ENCODE results near the gene EPB41L4A.
A peak's percentile ranks its signal among the peaks of the same experiment; 100 is the strongest.
"Not testable (repeated sequence)": the region's sequence is repeated elsewhere in the genome, so short reads cannot be mapped to it uniquely, and the experiment has no call there.

EPB41L4A gene

GRCh38 chr5:112367400-112367799 lies 51.7 kb downstream of the EPB41L4A start:
- no peak overlapping the region for H3K4me3 ChIP-seq (ENCODE audit: low read depth, low read length)
- in situ Hi-C loops (cut with HindIII; ENCODE audit: low sequenced_read_pairs) = no loop called here
- TF ChIP-seq CTCF (IDR thresholded peaks at IDR 0.05; ENCODE audit: low read depth, low read length, missing control alignments) = no peak
- no peak for DNase-seq (ENCODE audit: low read depth)

GRCh38 chr5:112366987-112367386 lies 52.1 kb downstream of the EPB41L4A start:
- H3K4me3 ChIP-seq (ENCODE audit: low read depth, low read length) = no peak overlapping the region
- DNase-seq (ENCODE audit: low read depth) = no peak
- peak; percentile 49 for TF ChIP-seq CTCF (IDR thresholded peaks at IDR 0.05; ENCODE audit: low read depth, low read length, missing control alignments)
- in situ Hi-C loops (cut with HindIII; ENCODE audit: low sequenced_read_pairs) = no loop called here

DNA sequence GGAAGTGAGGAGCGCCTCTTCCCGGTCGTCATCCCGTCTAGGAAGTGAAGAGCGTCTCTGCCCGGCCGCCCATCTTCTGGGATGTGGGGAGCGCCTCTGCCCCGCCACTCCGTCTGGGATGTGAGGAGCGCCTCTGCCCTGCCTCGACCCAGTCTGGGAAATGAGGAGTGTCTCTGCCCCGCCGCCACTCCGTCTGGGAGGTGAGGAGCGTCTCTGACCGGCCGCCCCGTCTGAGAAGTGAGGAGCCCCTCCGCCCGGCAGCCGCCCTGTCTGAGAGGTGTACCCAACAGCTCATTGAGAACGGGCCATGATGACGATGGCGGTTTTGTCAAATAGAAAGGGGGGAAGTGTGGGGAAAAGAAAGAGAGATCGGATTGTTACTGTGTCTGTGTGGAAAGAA lies 58.3 kb downstream of the EPB41L4A start:
- DNase-seq (ENCODE audit: low read depth); in situ Hi-C loops (cut with HindIII; ENCODE audit: low sequenced_read_pairs); H3K4me3 ChIP-seq (ENCODE audit: low read depth, low read length): not testable (repeated sequence)

GRCh38 chr5:112356178-112356956 lies 62.7 kb downstream of the EPB41L4A start:
- H3K4me3 ChIP-seq (ENCODE audit: low read depth, low read length) = no peak overlapping the region
- in situ Hi-C loops (cut with HindIII; ENCODE audit: low sequenced_read_pairs) = no loop called here
- DNase-seq (ENCODE audit: low read depth) = no peak
- TF ChIP-seq CTCF (IDR thresholded peaks at IDR 0.05; ENCODE audit: low read depth, low read length, missing control alignments) = no peak

DNA sequence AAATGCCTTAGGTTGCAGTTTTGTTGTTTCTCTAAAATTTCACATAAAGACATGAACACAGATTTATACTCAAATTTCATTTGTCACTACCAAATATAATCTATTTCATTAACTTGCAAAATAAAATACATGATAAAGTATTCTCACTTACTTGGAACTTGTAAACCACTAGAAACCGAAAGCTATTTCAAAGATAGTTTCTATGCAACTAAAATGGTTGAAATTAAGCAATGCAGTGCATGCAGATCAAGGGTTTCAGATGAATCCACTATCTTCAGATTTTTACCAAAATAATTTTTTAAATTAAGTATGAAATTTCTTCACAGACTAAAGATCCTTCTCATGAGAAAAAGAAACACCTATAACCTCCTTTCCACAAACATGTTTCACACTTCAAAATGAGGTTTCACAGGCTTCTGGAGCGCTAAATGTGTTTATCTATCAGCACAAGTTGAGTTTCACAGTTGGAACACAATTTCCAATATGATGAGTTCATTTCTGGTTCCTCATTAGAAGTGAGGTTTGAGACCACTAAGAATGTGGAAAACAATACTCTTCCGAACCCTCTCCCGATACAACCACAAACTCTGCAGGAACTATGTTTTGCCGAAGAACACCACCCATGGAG lies 63.9 kb downstream of the EPB41L4A start:
- peak; percentile 2 for DNase-seq (ENCODE audit: low read depth)
- no peak for TF ChIP-seq CTCF (IDR thresholded peaks at IDR 0.05; ENCODE audit: low read depth, low read length, missing control alignments)
- in situ Hi-C loops (cut with HindIII; ENCODE audit: low sequenced_read_pairs) = no loop called here
- H3K4me3 ChIP-seq (ENCODE audit: low read depth, low read length) = no peak overlapping the region

DNA sequence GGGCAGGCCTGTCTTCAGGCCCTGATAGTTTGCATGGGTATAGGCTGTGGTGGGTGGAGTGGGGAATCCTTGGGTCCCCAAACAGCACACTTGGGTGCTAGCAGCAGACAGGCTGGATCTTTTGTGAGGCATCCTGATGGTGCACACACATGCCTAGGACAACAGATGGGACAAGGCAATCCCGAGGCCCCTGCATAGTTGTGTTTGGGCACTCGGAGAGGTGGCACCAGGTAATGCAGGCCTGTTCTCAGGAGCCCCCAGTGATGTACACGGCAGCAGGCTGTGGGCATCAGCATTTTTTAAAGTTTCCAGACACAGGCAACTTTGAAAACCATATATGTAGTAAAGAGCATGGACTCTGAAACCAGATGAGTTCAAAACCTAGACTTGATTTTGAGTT lies 65.4 kb downstream of the EPB41L4A start:
- H3K4me3 ChIP-seq (ENCODE audit: low read depth, low read length) = no peak overlapping the region
- TF ChIP-seq CTCF (IDR thresholded peaks at IDR 0.05; ENCODE audit: low read depth, low read length, missing control alignments) = no peak
- no peak for DNase-seq (ENCODE audit: low read depth)
- in situ Hi-C loops (cut with HindIII; ENCODE audit: low sequenced_read_pairs) = no loop called here

DNA sequence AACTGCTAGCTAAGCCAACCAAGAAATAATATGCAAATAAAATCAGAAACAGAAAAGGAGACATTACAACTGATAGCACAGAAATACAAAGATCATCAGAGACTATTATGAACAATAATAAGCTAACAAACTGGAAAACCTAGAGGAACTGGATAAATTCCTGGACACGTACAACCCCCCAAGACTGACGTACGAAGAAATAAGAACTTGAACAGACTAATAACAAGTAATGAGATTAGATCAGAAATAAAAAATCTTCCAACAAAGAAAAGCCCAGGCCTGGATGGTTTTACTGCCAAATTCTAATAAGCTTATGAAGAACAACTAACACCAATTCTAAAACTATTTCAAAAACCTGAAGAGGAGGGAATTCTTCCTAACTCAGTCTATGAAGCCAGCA lies 67.9 kb downstream of the EPB41L4A start:
- TF ChIP-seq CTCF (IDR thresholded peaks at IDR 0.05; ENCODE audit: low read depth, low read length, missing control alignments) = no peak
- no peak for DNase-seq (ENCODE audit: low read depth)
- no peak overlapping the region for H3K4me3 ChIP-seq (ENCODE audit: low read depth, low read length)
- in situ Hi-C loops (cut with HindIII; ENCODE audit: low sequenced_read_pairs) = no loop called here

All from astrocyte of the cerebellum (primary cell).